Activated T-cell treated with anti-CD3 and anti-CD28 coated beads for 1 hour (primary cell): Measurements from ENCODE around the gene ISLR.

Experiments
- DNase-seq: peaks from one replicate; pipeline ENCODE4 v3.0.0-alpha.2; 2020; ENCODE audit warnings: low read depth

ISLR gene

DNA sequence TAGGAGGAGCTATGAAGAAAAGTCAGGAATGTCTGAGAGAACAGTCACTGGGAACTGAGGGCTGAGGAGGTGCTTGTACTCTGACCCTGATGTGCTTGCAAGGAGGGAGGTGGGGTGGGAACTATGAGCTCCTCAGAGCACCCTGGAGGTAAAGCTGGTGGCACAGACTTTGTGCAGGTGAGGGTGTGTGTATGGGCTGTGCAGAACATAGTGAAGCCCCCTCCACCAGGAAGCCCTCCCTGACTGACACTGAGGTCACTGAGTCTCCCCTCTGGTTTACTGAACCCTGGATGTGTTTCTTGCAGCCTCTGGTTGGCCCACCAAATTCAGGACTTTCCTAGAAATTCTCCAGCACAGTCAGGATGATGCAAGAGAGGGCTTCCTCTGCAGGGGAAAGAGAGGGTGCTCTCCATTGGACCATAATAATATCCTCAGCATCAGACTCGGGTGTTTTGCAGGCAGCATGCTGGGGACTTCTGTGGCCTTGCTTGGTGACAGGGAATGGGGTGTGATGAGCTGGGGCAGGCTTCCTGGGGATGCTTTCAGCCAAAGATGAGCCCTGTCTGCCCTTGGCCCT is 1.5 kb upstream of the ISLR start:
- DNase-seq = no peak

DNA sequence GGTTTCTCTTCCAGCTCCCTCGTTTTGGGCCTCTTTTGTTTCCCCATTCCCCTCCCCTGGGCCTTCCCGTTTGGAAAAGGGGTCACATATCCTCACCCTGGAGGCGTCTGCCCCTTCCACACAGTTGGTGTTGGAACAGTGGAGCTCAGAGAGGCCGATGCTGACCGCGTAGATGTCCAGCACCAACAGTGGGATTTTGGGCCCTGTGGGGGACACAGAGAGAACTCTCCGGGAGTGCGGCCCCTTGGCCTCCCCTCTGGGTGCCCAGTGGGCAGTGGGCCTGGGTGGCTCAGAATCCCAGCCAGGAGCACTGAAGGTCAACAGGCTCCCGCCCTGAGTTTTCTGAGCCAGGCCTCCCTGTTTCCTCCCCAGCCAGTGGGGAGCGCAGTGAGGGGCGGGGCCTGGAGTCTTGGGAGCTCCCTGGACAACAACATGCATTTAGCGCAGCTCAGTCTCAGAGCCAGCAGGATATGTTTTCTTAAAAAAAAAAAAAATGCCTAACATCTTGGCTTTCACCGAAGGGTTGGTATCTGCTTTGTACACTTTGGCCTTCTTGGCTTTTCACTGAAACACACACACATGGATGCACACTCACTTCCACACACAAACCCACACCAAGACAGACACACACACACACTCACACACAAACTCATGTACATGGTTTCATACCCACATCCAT is 670 bp upstream of the ISLR start:
- no peak for DNase-seq

DNA sequence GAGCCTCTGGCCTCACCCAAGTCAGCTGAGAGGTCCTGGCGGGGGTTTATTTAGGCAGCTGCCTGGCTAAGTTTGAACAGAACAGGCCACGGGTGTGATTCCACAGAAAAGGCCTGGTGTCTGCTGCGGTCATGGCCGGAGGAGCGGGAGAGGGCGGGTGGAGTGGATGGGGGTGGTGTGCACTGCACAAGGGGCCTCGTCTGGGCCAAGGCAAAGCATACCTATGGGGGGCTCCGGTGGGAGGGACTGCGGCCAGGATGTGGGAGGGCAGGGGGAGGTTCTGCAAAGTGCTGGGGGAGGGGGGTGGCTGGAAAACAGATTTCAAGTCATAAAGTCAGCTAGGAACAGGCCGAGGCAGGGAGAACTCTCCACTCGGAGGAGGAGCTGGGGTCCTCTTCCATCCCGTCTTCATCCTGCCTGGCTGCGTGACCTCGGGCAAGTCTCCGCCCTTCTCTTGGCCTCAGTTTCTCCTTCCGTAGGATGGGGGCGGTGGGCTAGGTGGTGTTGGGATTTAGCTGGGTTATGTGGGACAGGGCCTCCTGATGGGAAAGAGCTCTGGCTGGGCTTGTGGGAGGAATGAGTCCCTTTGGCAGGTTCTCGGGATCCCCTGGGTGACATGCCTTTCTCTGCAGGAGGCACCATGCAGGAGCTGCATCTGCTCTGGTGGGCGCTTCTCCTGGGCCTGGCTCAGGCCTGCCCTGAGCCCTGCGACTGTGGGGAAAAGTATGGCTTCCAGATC is 878 bp downstream of the ISLR start:
- no peak for DNase-seq

DNA sequence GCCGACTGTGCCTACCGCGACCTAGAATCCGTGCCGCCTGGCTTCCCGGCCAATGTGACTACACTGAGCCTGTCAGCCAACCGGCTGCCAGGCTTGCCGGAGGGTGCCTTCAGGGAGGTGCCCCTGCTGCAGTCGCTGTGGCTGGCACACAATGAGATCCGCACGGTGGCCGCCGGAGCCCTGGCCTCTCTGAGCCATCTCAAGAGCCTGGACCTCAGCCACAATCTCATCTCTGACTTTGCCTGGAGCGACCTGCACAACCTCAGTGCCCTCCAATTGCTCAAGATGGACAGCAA is 1.4 kb downstream of the ISLR start:
- no peak for DNase-seq

DNA sequence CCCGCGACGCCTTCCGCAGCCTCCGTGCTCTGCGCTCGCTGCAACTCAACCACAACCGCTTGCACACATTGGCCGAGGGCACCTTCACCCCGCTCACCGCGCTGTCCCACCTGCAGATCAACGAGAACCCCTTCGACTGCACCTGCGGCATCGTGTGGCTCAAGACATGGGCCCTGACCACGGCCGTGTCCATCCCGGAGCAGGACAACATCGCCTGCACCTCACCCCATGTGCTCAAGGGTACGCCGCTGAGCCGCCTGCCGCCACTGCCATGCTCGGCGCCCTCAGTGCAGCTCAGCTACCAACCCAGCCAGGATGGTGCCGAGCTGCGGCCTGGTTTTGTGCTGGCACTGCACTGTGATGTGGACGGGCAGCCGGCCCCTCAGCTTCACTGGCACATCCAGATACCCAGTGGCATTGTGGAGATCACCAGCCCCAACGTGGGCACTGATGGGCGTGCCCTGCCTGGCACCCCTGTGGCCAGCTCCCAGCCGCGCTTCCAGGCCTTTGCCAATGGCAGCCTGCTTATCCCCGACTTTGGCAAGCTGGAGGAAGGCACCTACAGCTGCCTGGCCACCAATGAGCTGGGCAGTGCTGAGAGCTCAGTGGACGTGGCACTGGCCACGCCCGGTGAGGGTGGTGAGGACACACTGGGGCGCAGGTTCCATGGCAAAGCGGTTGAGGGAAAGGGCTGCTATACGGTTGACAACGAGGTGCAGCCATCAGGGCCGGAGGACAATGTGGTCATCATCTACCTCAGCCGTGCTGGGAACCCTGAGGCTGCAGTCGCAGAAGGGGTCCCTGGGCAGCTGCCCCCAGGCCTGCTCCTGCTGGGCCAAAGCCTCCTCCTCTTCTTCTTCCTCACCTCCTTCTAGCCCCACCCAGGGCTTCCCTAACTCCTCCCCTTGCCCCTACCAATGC is 2.0 kb downstream of the ISLR start:
- no peak for DNase-seq

DNA sequence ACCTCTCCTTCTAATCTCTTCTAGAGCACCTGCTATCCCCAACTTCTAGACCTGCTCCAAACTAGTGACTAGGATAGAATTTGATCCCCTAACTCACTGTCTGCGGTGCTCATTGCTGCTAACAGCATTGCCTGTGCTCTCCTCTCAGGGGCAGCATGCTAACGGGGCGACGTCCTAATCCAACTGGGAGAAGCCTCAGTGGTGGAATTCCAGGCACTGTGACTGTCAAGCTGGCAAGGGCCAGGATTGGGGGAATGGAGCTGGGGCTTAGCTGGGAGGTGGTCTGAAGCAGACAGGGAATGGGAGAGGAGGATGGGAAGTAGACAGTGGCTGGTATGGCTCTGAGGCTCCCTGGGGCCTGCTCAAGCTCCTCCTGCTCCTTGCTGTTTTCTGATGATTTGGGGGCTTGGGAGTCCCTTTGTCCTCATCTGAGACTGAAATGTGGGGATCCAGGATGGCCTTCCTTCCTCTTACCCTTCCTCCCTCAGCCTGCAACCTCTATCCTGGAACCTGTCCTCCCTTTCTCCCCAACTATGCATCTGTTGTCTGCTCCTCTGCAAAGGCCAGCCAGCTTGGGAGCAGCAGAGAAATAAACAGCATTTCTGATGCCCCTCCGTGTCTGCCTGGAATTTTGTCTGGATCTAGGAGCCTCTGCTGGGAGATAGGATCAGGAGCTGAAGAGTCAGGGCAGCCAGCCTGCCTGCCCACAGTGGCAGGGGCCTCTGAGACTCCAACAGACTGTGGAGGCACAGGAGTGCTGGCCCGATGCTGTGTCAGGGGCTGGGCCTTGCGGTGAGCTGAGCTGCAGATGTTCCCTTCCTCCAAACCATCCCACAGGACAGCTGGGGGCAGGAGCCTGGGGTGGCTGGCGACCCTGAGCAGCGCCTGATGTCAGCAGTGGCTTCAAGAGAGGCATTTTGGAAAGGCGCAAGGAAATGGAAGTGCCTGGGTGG is 3.0 kb downstream of the ISLR start:
- DNase-seq = no peak

DNA sequence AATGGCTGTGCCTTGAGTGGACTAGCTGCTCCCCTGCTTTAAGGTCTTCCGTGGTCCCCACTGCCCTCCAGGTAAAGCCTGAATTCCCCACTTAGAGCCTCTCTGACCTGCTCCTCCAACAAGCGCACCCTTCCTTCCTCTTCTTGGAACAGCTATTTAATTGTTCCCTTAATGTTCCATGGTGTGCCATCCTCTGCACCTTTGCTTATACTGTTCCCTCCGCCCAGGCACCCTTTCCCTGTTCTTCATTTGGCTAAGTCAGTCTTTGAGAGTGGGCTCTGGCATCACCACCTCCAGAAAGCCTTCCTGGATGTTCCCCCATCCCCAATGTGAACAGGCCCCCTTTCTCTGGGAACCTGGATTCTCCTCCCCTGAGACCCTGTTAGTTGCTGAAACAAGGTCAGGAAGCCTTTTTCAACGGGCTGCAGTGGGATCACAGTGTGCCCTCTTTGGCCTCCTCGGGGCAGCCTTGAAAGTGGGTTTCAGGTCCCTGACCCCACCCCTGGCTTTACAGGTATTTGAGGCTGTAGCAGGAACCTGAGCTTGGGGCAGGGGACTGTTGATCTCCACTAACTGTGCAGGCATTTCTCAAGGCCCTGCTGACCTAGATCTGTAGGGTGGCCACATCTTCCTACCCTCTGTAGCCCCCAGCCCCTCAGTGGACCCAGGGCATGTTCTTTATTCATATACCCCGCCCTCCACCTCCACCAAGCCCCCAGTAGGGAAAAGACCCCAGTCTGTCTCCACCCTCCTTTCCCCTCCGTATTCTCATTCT is 5.0 kb downstream of the ISLR start:
- no peak for DNase-seq

DNA sequence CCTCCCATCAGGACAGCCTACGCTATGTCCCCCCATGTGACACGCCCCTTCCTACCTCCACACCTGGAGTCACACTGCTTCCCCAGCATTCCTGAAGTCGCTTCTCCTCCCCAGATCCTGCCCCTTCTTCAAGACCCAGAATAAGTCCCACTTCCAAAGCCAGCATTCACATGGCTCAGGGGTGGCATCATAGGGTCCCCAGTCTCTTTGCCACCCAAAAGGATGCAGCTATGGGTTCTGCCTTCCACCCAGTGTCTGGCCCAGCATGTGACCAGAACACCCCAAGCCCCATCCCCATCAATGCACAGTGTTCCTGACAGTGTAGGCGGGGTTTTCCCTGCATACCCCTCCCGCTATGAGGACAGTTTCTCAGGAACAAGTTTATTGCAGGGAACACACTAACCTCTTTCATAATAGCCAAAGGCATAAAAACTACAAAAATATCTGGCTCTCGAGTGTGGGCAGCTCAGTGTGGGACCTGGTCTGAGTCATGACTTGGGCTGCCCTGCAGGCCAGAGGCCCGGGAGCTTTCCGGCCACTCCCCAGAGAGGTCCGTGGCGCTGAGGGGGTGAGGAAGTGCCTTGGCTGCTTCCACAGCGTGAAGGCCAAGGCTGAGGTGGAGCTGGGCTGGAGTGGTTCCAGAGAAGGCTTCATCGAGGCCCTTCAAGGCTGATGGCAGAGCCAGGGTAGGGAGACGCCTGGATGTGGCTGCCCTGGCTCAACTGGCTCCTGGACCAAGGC is 5.8 kb downstream of the ISLR start:
- no peak for DNase-seq

DNA sequence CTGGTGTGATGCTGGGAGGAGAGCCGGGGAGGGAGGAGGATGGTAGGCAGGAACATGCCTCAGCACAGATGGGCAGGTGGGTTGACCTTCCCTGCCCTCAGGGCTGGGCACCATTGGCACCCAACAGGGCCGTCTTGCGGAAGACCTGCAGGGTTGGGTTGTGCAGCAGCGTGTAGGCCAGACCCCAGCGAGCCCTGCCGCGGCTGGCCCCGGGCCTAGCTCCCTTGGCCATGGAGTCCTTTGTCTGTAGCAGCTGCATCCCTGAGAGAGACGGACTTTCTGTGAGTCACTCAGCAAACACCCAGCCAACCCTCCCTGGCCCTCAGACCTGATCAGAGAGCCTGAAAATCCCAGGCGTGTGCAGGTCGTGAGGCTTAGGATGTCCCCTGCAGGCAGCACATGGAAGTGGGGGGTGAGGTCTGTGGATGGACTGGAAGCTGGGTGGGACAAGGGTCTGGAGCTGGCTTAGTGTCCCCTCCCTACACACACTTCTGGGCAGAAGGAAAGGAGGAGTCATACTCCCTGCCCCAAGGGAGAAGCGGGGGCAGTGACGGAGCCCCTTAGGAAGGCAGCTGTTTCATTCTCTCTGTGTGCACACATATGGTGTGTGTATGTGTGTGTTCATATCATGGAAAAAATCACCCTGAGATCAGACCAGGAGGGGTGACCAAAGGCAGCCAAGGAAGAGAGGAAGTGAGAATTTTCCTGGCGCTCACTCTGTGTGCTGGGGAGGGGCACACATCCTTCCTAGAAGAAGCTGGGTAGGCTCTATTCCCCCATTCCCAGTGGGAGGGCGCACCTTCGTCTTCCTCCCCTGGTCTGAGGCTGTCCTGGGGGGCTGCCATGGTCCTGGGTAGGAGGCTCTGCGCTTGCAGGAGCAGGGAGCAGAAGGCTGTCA is 6.7 kb downstream of the ISLR start:
- no peak for DNase-seq

DNA sequence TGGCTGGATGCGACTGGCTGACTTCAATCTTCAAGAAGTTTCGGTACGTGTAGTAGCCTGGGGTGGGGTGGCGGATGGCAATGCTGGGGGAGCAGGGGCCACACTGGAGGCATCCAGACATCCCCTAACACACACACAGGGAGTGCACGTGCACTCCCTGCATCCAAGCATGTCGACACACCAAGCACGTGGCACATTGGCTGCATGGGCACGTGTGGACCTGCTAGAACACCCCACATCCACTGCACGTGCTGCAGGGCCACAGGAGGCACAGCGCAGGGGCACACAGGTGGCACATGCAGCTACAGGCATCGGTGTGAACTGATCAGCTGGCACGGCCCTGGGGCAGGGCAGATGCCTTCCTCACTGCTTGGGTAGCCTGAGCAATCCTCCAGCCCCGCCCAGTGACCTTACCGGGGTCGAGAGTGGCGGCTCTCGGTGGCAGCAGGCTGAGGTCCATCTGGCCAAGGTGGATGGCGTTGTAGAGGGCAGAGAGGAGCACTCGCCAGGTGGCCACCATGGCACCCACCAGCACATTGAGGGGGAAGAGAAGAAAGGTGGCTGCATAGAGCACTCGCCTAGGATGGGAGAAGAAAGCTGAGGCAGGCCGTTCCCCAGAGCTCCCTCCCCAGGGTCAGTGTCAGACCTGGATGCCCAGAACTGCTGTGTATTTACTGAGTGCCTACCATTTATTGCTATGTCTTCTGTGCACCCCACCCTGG is 7.5 kb downstream of the ISLR start:
- DNase-seq = no peak

DNA sequence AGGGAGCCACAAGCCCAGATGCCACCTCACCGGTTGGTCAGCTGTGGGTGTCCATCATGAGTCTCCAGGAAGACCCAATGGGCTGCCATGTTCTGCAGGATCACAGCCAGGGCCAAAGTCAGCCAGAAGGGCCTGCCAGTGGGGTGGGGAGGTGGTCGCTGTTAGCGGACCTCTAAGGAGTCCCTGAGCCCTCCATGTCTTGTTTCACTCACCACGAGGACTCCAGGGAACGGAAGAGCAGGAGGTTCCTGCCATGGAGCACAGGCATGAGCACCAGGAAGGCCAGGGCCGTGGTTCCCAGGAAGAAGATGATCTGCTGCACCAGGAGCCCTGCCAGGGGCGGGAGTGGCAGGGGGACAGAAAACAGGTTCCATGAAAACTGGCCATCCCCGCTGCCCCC is 8.6 kb downstream of the ISLR start:
- no peak for DNase-seq

DNA sequence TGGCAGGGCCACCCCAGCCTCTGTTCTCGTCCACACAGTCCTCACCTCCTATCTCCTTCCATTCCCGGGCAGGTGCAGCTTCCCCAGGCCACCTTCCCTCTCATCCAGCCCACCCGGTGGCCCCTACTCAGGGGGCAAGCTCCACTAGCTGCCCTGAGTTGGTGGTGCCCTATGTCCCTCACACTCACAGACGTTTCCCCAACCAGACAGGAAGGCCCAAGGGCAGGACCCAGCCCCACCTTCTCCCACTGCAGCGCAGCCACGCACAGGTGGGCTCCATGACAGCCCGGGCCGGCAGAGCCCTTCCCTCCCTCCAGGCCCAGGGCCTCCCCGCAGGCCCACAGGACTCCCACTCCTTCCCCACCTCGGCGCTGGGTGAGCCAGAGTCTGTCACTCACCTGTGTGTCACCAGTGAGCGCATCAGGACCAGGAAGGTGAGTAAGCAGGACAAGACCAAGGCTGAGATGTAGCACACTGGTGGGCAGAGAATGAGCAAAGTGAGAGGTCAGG is 11.1 kb downstream of the ISLR start:
- DNase-seq = no peak

DNA sequence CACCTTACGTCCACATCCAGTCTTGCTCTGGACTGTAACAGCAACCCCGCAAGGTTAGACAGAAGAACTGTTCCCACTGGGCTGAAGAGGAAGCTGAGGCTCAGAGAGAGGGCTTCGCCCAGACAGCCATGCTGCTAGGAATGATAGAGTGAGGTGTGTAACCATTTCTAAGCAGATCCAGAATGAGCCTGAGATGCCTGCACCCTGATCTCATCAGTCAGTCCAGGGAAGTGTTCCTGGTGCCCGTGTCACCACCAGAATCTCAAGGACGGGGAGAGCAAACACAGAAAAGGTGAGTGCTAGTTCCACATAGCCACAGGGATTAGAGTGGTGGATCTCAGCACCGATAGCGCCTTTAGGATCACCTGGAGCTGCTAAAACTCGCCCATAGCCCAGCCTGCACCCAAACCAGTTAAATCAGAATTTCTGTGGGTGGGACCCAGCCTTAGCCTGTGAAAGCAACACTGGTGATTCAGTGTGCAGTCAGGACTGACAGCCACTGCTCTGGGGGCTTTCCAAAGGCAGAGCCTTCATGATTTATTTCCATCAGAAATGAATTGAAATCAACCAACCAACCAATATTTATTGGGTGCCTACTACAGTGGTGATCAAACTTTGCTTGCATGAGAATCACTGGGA is 12.3 kb downstream of the ISLR start:
- no peak for DNase-seq

DNA sequence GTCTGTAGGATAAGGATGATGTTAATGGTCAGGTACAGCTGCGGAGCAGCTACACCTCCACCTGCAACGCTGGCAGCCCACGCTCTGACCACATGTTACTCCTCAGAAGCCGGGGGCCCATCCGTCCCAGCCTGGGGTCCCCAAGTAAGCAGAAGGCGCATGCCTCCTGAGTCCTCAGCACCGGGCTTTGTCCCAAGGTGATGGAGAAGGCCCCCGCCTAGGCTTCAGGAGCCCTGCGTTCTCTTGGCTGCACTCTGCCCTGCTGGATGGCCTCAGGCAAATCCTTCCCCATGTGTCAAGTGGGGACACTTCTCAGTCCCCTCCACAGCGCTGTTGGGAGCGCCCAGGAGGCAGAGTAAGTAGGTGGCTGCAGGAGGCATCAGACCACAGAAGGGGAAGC is 14.7 kb downstream of the ISLR start:
- DNase-seq = no peak

DNA sequence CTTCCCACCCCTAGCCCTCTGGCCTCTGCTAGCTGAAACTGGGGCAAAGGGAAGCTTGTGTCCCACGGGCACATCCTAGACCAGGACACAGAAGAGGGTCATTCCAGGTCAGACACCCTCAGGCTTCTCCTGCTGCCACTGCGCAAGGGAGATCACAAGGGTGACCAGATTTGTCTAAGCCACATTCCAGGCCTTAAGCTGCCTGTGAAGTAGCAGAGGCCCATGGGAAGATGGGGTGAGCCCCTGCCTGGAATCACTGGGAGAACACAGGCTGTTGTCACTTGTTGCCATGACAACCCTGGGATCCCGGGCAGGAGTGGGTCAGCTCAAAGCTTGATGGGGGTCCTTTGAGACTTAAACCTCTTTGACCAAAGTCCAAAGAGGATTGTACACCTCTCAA is 18.3 kb downstream of the ISLR start:
- DNase-seq = no peak

DNA sequence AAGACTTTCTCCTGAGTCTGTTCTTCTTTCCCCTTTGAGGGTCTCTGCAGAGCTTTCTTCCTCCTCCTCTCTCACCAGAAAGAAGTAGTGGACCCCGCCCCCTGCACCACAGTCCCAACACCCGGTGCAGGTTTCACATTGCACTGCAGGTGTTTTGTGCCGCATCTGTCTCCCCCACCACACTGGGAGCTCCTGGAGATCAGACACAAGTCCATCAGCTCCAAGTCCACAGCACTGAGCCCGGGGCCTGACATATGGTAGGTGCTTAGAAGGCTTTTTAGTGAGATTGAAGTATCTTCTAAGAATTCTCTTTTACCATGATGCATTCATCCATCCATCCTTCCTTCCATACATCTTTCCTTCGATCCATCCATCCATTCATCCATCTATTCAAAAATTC is 19.2 kb downstream of the ISLR start:
- DNase-seq = no peak

DNA sequence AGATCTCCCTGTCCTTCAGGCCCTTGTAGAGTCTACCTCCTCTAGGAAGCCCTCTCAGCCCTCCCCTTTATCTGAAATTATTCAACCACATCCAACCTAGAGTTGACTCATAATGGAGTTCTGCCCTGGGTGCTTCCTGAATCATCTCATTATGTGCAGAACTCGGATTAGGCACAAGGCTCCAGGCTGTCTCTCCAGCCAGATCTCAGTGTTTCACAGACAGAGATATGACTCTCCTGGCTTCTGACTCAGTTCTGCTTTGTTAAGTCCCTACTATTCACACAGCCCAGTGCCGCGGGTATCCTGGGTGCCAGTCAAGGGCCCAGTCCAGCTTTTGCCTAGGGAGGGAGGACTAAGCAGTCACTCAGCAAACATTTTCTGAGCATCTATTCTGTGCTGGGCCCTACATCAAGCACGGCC is 19.8 kb downstream of the ISLR start:
- DNase-seq = no peak

DNA sequence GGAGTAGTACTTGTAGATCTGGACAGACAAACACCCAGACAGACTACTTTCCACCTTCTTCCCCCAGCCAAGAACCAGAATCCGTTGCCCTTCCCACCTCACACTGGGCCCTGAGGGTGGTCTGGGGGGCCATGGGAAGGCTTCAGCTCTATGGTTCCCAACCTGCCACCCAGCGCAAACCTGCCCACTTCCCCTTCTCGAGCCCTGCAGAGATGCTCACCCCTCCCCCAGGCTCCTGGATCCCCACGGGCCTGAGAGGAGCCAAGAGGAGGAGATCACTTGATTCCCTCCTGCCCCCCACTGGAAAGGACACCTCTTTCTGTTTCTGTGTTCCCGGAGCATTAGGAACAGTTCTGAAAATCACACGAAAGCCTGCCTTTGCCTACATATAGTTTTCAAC is 20.4 kb downstream of the ISLR start:
- no peak for DNase-seq
